ENCODE data around the gene ZNF598. TPM values are rescaled to one million over a fixed set of nuclear protein-coding genes. Genes with fewer than 3 reads are reported as not detected.

Gene ZNF598
- total RNA-seq, 1 experiment from 2014 or later, result 70.9 TPM

DNA sequence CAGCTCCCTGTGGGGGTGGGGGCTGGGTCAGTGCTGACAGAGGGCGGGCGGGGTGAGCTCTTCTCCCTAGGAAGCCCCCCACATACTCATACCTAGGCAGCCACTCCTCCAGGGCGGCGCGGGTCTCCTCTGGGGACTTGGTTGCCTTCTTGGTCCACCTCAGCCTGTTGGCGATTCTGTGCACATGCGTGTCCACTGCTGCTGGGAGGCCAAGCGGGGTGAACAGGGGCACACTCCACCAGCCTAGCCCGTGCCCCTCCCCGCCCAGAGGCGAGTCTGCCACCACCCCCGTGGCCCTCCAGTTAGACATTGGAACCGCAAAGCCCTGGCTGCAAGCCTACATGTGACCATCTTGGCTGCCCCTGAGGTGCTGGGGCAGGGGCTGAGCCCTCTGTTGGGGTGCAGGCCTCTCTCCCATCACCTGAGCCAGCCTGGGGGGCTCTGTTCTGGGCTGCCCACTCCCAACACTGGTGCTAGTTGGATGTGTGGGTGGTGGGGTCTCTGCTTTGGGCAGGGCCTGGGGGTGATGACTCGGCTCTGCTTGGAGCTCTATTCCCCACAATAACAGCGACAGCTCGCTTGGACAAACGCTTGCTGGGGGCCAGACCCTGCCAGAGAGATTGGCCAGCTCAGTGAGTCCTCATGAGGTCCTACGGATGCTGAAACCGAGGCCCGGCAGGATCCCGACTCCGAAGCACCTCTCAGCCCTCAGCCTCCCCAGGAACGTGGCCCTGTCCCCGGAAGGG, 30.6 kb upstream of the ZNF598 start:
- H4K91ac ChIP-seq (ENCODE audit: insufficient read length, low read depth, low read length), result no peak overlapping the region
- H4K20me1 ChIP-seq (ENCODE audit: control insufficient read depth, insufficient read depth, insufficient read length), result no peaks in the 10 kb centered on the region
- H3K27me3 Mint-ChIP-seq (ENCODE audit: low read depth), result no peaks in the 10 kb centered on the region
- no peak overlapping the region for H3K27ac ChIP-seq (ENCODE audit: insufficient read length, low read depth, low read length)
- H3K4ac ChIP-seq (ENCODE audit: low read depth, low read length), result no peak overlapping the region
- DNase-seq, result no peak
- H3K14ac ChIP-seq (ENCODE audit: insufficient read depth, low read length), result no peak overlapping the region
- H3K4me3 Mint-ChIP-seq, result no peak overlapping the region
- no peak overlapping the region for H3T11ph ChIP-seq (ENCODE audit: low read length)
- H3K9ac ChIP-seq (ENCODE audit: extremely low read depth, insufficient read length, low read length), result no peak overlapping the region
- no peak overlapping the region for H2BK120ac ChIP-seq (ENCODE audit: low read depth, low read length, poor library complexity, severe bottlenecking)
- no peak overlapping the region for H2AFZ ChIP-seq (ENCODE audit: low read length)
- no peak overlapping the region for H4K5ac ChIP-seq (ENCODE audit: insufficient read length, low read depth, low read length)
- H2BK15ac ChIP-seq (ENCODE audit: low read depth, low read length), result no peak overlapping the region
- H3K23me2 ChIP-seq (ENCODE audit: insufficient read length, low read depth, low read length, poor library complexity, severe bottlenecking), result no peaks in the 10 kb centered on the region
- no peak overlapping the region for H2BK12ac ChIP-seq (ENCODE audit: insufficient read length, low read depth, low read length)
- no peak overlapping the region for H3K23ac ChIP-seq (ENCODE audit: insufficient read length, low read depth, low read length)
- H3K4me1 ChIP-seq (ENCODE audit: insufficient read depth, low read length), result no peaks in the 10 kb centered on the region
- TF ChIP-seq, protein P1, sequence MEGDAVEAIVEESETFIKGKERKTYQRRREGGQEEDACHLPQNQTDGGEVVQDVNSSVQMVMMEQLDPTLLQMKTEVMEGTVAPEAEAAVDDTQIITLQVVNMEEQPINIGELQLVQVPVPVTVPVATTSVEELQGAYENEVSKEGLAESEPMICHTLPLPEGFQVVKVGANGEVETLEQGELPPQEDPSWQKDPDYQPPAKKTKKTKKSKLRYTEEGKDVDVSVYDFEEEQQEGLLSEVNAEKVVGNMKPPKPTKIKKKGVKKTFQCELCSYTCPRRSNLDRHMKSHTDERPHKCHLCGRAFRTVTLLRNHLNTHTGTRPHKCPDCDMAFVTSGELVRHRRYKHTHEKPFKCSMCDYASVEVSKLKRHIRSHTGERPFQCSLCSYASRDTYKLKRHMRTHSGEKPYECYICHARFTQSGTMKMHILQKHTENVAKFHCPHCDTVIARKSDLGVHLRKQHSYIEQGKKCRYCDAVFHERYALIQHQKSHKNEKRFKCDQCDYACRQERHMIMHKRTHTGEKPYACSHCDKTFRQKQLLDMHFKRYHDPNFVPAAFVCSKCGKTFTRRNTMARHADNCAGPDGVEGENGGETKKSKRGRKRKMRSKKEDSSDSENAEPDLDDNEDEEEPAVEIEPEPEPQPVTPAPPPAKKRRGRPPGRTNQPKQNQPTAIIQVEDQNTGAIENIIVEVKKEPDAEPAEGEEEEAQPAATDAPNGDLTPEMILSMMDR (conservative IDR thresholded peaks at IDR 0.05), result no peak
- no peaks in the 10 kb centered on the region for H3K27me3 ChIP-seq (ENCODE audit: insufficient read depth, low read length)
- H4K8ac ChIP-seq (replicated peaks; ENCODE audit: insufficient read length, low read depth, low read length), result no peak overlapping the region
- H3K36me3 Mint-ChIP-seq (ENCODE audit: insufficient read depth in 1 of 3, low read depth in 3 of 3), result peaks cover 2 to 5% (median 3%) of the 10 kb centered on the region in 3 experiments; a peak in 5 of 7 replicates
- H3K4me2 ChIP-seq (ENCODE audit: insufficient read depth, insufficient read length, low read length), result no peak overlapping the region
- H2BK5ac ChIP-seq (ENCODE audit: insufficient read length, low read length), result no peak overlapping the region
- no peaks in the 10 kb centered on the region for H3K79me1 ChIP-seq (ENCODE audit: insufficient read depth, low read depth, low read length, poor library complexity, severe bottlenecking)
- H2AK5ac ChIP-seq (ENCODE audit: insufficient read length, low read length), result no peak overlapping the region
- H3K56ac ChIP-seq (ENCODE audit: insufficient read length, low read depth, low read length), result no peak overlapping the region
- H3K4me1 Mint-ChIP-seq, result peaks cover 4 to 11% of the 10 kb centered on the region in 2 experiments; a peak in 3 of 4 replicates
- H3K9me3 Mint-ChIP-seq, result no peaks in the 10 kb centered on the region
- no peak overlapping the region for H3K18ac ChIP-seq (ENCODE audit: insufficient read length, low read depth, low read length)
- no peak overlapping the region for H2BK20ac ChIP-seq (ENCODE audit: low read depth, low read length, poor library complexity, severe bottlenecking)
- no peaks in the 10 kb centered on the region for H3K9me3 ChIP-seq (ENCODE audit: control insufficient read depth, low read depth, low read length)
- H3K27ac Mint-ChIP-seq, result no peak overlapping the region
- no CpG with 5 or more reads among the region's 24 CpGs for WGBS (ENCODE audit: extremely low coverage, insufficient read length, low lambda C conversion rate)
- no peaks in the 10 kb centered on the region for H3K79me2 ChIP-seq (ENCODE audit: insufficient read depth, low read length)
